Fibroblast of lung (primary cell): ENCODE data around the gene EWSR1.

Experiments
- EZH2 ChIP-seq: IDR thresholded peaks from 2 replicates; pipeline ENCODE4 v1.5.1; 2012; ENCODE audit warnings: low read length, control low read depth, mild to moderate bottlenecking; ENCODE audit errors: missing control alignments
- TF ChIP-seq, protein P1 (sequence below), 2 donors: IDR thresholded peaks in 1 of 2; conservative IDR thresholded peaks in 1 of 2; 1 replicate in 1 of 2; 2 replicates in 1 of 2; pipeline ENCODE4 v1.5.1; 2011 to 2012; ENCODE audit warnings: low read length in 2 of 2, control low read depth in 1 of 2, inconsistent platforms in 1 of 2, low read depth in 1 of 2, mild to moderate bottlenecking in 1 of 2

DNA sequence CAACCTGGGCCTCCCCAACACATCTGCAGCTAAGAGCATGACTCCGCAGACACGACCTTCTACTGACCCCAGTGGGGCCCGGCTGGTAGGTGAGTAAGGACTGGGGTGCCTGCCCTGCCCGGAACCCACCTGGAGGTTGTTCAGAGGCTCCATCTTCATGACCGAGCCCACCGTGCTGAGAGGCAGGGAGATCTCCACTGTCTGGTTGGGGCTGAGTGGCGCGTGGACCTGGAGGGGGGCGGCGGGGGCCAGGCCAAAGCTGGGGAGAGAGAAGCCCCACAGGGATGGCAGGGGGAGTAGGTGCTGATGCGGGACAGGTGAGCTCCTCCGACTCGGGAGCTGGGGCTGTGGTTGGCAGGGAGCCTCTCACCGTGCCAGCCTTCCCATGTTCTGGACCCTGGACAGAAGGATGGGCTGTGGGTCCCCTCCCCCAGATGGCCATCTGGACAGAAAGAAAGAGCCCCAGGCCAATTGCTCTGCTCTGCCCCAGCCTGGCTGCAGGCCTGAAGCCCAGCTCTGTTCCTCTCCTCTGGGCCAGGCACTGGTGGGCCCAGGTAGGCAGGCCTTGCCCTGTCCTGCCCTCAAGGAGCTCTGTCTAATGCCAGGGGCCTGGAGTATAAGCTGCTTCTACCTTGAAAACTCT is 63.7 kb downstream of the EWSR1 start:
- TF ChIP-seq, protein P1, sequence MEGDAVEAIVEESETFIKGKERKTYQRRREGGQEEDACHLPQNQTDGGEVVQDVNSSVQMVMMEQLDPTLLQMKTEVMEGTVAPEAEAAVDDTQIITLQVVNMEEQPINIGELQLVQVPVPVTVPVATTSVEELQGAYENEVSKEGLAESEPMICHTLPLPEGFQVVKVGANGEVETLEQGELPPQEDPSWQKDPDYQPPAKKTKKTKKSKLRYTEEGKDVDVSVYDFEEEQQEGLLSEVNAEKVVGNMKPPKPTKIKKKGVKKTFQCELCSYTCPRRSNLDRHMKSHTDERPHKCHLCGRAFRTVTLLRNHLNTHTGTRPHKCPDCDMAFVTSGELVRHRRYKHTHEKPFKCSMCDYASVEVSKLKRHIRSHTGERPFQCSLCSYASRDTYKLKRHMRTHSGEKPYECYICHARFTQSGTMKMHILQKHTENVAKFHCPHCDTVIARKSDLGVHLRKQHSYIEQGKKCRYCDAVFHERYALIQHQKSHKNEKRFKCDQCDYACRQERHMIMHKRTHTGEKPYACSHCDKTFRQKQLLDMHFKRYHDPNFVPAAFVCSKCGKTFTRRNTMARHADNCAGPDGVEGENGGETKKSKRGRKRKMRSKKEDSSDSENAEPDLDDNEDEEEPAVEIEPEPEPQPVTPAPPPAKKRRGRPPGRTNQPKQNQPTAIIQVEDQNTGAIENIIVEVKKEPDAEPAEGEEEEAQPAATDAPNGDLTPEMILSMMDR (conservative IDR thresholded peaks at IDR 0.05 in 1 of 2, IDR thresholded peaks at IDR 0.05 in 1 of 2; ENCODE audit: low read depth in 1 of 2, low read length in 2 of 2): no peak
- TF ChIP-seq EZH2: no peak
